Measurements from ENCODE around the gene CASP8AP2.

GRCh38 chr6:89789980-89790379 is 39.7 kb upstream of the CASP8AP2 start:
- TF ChIP-seq NFIC (IDR thresholded peaks at IDR 0.05): no peak
- TF ChIP-seq RAD21 (IDR thresholded peaks at IDR 0.05; ENCODE audit: low read depth): no peak
- TF ChIP-seq MAX (IDR thresholded peaks at IDR 0.05): no peak

Measured in Ishikawa (cell line).